Hepatocyte (in vitro differentiated cells): Measurements from ENCODE around the gene MKRN2OS. TPM values are rescaled to one million over a fixed set of nuclear protein-coding genes. Genes with fewer than 3 reads are reported as not detected.

ENCODE experiments used
- DNase-seq: peaks from one replicate; pipeline ENCODE4 v3.0.0-alpha.2; 2016; ENCODE audit warnings: low spot score
- H2AFZ ChIP-seq: fragments of 200-600 bp; sonication (generic); 2 replicates; pipeline ENCODE4 v1.6.0; 2016; ENCODE audit warnings: antibody characterized with exemption, mild to moderate bottlenecking
- H3K27ac ChIP-seq: fragments of 200-600 bp; sonication (generic); 2 replicates; pipeline ENCODE4 v1.5.1; 2016; ENCODE audit warnings: mild to moderate bottlenecking
- H3K27me3 ChIP-seq: fragments of 200-600 bp; sonication (generic); 2 replicates; pipeline ENCODE4 v1.6.1; 2016
- H3K36me3 ChIP-seq: fragments of 200-600 bp; sonication (generic); replicated peaks from 2 replicates; pipeline ENCODE4 v1.5.1; 2016; ENCODE audit warnings: low read depth; ENCODE audit not compliant: insufficient read depth
- H3K4me1 ChIP-seq: fragments of 200-600 bp; sonication (generic); 2 replicates; pipeline ENCODE4 v1.5.1; 2016; ENCODE audit warnings: mild to moderate bottlenecking, moderate library complexity; ENCODE audit not compliant: insufficient read depth
- H3K4me2 ChIP-seq: fragments of 200-600 bp; sonication (generic); 2 replicates; pipeline ENCODE4 v1.6.0; 2016
- H3K4me3 ChIP-seq: fragments of 200-600 bp; sonication (generic); 2 replicates; pipeline ENCODE4 v1.5.1; 2016; ENCODE audit warnings: mild to moderate bottlenecking
- H3K79me2 ChIP-seq: fragments of 200-600 bp; sonication (generic); 2 replicates; pipeline ENCODE4 v1.6.0; 2017; ENCODE audit warnings: mild to moderate bottlenecking
- H3K9me2 ChIP-seq: fragments of 200-600 bp; sonication (generic); replicated peaks from 2 replicates; pipeline ENCODE4 v1.6.0; 2017; ENCODE audit warnings: mild to moderate bottlenecking; ENCODE audit not compliant: insufficient read depth
- H3K9me3 ChIP-seq: fragments of 200-600 bp; sonication (generic); 2 replicates; pipeline ENCODE4 v1.5.1; 2016; ENCODE audit warnings: low read depth, mild to moderate bottlenecking
- H4K20me1 ChIP-seq: fragments of 200-600 bp; sonication (generic); 2 replicates; pipeline ENCODE4 v1.6.0; 2016; ENCODE audit warnings: mild to moderate bottlenecking; ENCODE audit not compliant: insufficient read depth, poor library complexity, severe bottlenecking
- EZH2 ChIP-seq: fragments of 200-600 bp; sonication (generic); IDR thresholded peaks from 2 replicates; pipeline ENCODE4 v1.6.1; 2016; ENCODE audit warnings: antibody characterized with exemption, mild to moderate bottlenecking, borderline replicate concordance
- EZH2phosphoT487 ChIP-seq: fragments of 200-600 bp; sonication (generic); IDR thresholded peaks from one replicate; pipeline ENCODE4 v1.6.1; 2018; ENCODE audit warnings: antibody characterized with exemption, mild to moderate bottlenecking, low read depth, moderate library complexity; ENCODE audit not compliant: unreplicated experiment, severe bottlenecking
- WGBS: methylation state at CpG from one replicate; pipeline ENCODE4 v1.1.6; 2016; ENCODE audit warnings: low lambda C conversion rate; ENCODE audit errors: missing lambda C conversion rate; 5-methylcytosine and 5-hydroxymethylcytosine counted together
- polyA plus RNA-seq: library from polyadenylated mRNA; unstranded; fragments of >200 nt; fragmentation: Nextera tagmentation; extraction: Ambion mirVana; gene quantifications from 2 replicates; pipeline ENCODE4 v1.2.1, GENCODE V29; 2016
- total RNA-seq: library from RNA; depleted of rRNA; stranded (reverse); fragments of >200 nt; gene quantifications from 2 replicates; pipeline ENCODE4 v1.2.3, GENCODE V29; 2014
- TF ChIP-seq, protein P1 (sequence below): fragments of 200-600 bp; sonication (generic); IDR thresholded peaks from 2 replicates; pipeline ENCODE4 v1.5.1; 2016; ENCODE audit warnings: antibody characterized with exemption, mild to moderate bottlenecking; ENCODE audit not compliant: poor library complexity

Gene MKRN2OS
- total and polyA plus RNA-seq, 2 experiments from 2014 or later = 3.0 to 3.3 TPM

DNA sequence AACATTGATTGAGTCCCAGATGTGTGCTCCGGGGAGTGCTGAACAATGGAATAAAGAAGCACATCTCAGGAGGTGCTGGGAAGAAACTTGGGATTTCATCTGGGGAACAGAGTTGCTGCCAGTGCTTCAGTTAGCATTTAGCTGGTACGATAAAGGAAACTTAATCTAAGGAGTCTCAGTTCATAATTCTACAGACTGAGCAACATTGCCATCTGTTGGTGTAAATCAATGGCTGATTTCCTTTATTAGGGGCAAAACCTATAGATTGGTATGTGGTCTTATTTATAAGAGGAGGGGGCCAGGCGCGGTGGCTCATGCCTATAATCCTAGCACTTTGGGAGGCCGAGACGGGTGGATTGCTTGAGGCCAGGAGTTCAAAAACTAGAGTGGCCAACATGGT, 8.9 kb downstream of the MKRN2OS start:
- 90% methylated on average over 5 of the region's 6 CpGs for WGBS
- Histone ChIP-seq H4K20me1 (no peaks in the 10 kb centered on the region), H3K36me3 (no peaks in the 10 kb centered on the region), H3K27me3 (no peaks in the 10 kb centered on the region), H3K9me3 (no peaks in the 10 kb centered on the region), H3K4me1 (no peaks in the 10 kb centered on the region), H3K4me3 (no peak overlapping the region), H3K79me2 (no peaks in the 10 kb centered on the region), H3K4me2 (no peak overlapping the region), H3K27ac (no peak overlapping the region), H3K9me2 (no peaks in the 10 kb centered on the region), H2AFZ (no peak overlapping the region)
- TF ChIP-seq, protein P1, sequence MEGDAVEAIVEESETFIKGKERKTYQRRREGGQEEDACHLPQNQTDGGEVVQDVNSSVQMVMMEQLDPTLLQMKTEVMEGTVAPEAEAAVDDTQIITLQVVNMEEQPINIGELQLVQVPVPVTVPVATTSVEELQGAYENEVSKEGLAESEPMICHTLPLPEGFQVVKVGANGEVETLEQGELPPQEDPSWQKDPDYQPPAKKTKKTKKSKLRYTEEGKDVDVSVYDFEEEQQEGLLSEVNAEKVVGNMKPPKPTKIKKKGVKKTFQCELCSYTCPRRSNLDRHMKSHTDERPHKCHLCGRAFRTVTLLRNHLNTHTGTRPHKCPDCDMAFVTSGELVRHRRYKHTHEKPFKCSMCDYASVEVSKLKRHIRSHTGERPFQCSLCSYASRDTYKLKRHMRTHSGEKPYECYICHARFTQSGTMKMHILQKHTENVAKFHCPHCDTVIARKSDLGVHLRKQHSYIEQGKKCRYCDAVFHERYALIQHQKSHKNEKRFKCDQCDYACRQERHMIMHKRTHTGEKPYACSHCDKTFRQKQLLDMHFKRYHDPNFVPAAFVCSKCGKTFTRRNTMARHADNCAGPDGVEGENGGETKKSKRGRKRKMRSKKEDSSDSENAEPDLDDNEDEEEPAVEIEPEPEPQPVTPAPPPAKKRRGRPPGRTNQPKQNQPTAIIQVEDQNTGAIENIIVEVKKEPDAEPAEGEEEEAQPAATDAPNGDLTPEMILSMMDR = peak; percentile 35
- TF ChIP-seq EZH2phosphoT487 = no peak
- DNase-seq = no peak

DNA sequence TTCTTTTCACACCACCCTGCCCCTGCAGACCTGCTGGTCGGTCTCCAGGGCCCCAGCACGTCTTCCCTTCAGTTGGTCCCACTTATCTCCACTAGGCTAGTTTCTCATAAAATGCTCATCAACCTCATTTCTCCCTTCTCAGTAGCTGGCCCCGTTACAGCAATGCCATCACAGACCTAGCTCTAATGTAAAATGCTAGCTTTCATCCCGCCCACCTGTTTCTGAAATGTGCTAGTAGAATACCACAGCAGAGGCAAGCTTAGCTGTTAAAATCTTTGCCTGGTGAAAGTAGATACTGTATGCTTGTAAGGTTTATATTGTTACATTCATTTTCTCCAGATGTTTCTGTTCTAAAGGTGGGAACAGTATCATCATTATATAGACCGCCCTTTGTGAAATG, 13.1 kb downstream of the MKRN2OS start:
- no peaks in the 10 kb centered on the region for H3K4me1 ChIP-seq
- H4K20me1 ChIP-seq = no peaks in the 10 kb centered on the region
- H3K27ac ChIP-seq = no peak overlapping the region
- no peak overlapping the region for H3K4me2 ChIP-seq
- TF ChIP-seq EZH2 (no peak), EZH2phosphoT487 (no peak)
- TF ChIP-seq, protein P1 = no peak
- H3K9me3 ChIP-seq = no peaks in the 10 kb centered on the region
- no peaks in the 10 kb centered on the region for H3K36me3 ChIP-seq
- H3K4me3 ChIP-seq = no peak overlapping the region
- no peaks in the 10 kb centered on the region for H3K9me2 ChIP-seq
- WGBS = 87% methylated on average over 5 of the region's 5 CpGs
- H3K27me3 ChIP-seq = no peaks in the 10 kb centered on the region
- H3K79me2 ChIP-seq = no peaks in the 10 kb centered on the region
- no peak for DNase-seq
- no peak overlapping the region for H2AFZ ChIP-seq

- Histone ChIP-seq H3K9me2 (no peaks in the 10 kb centered on the region), H4K20me1 (no peaks in the 10 kb centered on the region), H3K36me3 (no peaks in the 10 kb centered on the region), H3K4me1 (no peaks in the 10 kb centered on the region), H3K4me2 (no peak overlapping the region), H3K4me3 (no peak overlapping the region), H3K27ac (no peak overlapping the region), H3K79me2 (no peaks in the 10 kb centered on the region), H3K9me3 (no peaks in the 10 kb centered on the region), H2AFZ (no peak overlapping the region), H3K27me3 (no peaks in the 10 kb centered on the region)
- 69% methylated on average over 3 of the region's 3 CpGs for WGBS
- TF ChIP-seq EZH2 = no peak
- DNase-seq = no peak
These were observed 17.5 kb downstream of the MKRN2OS start for GRCh38 chr3:12527757-12528143.

DNA sequence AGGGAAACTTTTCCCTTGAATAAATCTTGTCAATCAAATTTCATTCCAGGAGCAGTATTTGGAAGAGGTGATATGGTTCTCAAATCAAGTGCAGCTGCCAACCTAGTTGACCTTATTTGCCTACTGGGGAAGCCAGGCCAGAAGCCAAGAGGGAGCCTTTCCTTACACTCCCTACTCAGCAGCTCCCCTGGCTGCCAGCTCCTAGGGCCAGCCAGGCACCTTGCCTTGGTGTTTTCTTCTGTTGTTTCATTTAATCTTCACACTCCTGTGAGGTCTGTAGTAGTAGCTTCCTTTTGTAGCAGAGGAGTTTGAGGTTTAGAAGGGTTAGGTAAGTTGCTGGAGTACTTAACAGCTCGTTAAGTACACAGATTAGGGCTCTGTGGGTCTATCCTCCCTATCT, 22.6 kb downstream of the MKRN2OS start:
- Histone ChIP-seq H3K4me1 (no peaks in the 10 kb centered on the region), H3K9me3 (no peaks in the 10 kb centered on the region), H3K4me2 (no peak overlapping the region), H3K9me2 (no peaks in the 10 kb centered on the region), H3K79me2 (no peaks in the 10 kb centered on the region), H3K36me3 (no peaks in the 10 kb centered on the region), H3K27me3 (no peaks in the 10 kb centered on the region), H3K27ac (no peak overlapping the region), H2AFZ (no peak overlapping the region), H3K4me3 (no peak overlapping the region), H4K20me1 (no peaks in the 10 kb centered on the region)
- no peak for TF ChIP-seq EZH2phosphoT487
- TF ChIP-seq, protein P1 = no peak
- no peak for TF ChIP-seq EZH2
- no peak for DNase-seq
- WGBS = 90% methylated on average over 1 of the region's 1 CpG
